CD4-positive, alpha-beta T cell (primary cell): Measurements from ENCODE around the gene ZNF746. TPM values are rescaled to one million over a fixed set of nuclear protein-coding genes. Genes with fewer than 3 reads are reported as not detected.

Experiments
- ATAC-seq: fragments of 200-7000 bp; cut with Tn5 transposase; one replicate; pipeline ENCODE4 v1.10.0; 2022; ENCODE audit warnings: mild to moderate bottlenecking; ENCODE audit not compliant: poor library complexity
- CTCF ChIA-PET: fragments of 350-600 bp; sonication (Branson Sonifier 250); formaldehyde crosslinking; loops from one replicate; lab custom pipeline; 2021; ENCODE audit warnings: antibody characterized with exemption, inconsistent platforms; lab: Charles Lee
- POLR2A ChIA-PET: fragments of 350-600 bp; sonication (Branson Sonifier 250); formaldehyde crosslinking; loops from one replicate; lab custom pipeline; 2021; ENCODE audit warnings: antibody characterized with exemption, inconsistent platforms; lab: Charles Lee
- DNase-seq, 14 experiments: peaks; one replicate each; pipeline ENCODE4 v3.0.0-alpha.2; 2013 to 2020; ENCODE audit warnings: mixed read lengths in 2 of 14
- H3K27ac ChIP-seq, 2 donors: one replicate each; pipeline versions ENCODE4 v1.5.1 to v1.7.0; 2013; ENCODE audit warnings: low read length in 2 of 2, low read depth in 1 of 2, mild to moderate bottlenecking in 1 of 2
- H3K27me3 ChIP-seq, 2 experiments: 1 replicate in 1 of 2; 2 replicates in 1 of 2; pipeline versions ENCODE4 v1.6.1 to v1.7.0; 2013; ENCODE audit warnings: low read length in 2 of 2, control low read depth in 1 of 2, mild to moderate bottlenecking in 1 of 2, moderate library complexity in 1 of 2; ENCODE audit not compliant: insufficient read depth in 2 of 2, control insufficient read depth in 1 of 2
- H3K36me3 ChIP-seq: one replicate; pipeline ENCODE4 v1.6.1; 2013; ENCODE audit warnings: low read length, control low read depth; ENCODE audit not compliant: insufficient read depth
- H3K4me1 ChIP-seq: one replicate; pipeline ENCODE4 v1.6.1; 2013; ENCODE audit warnings: low read length, control low read depth; ENCODE audit not compliant: insufficient read depth
- H3K4me3 ChIP-seq: one replicate; pipeline ENCODE4 v1.5.1; 2013; ENCODE audit warnings: mild to moderate bottlenecking, low read length, moderate library complexity
- H3K9me3 ChIP-seq, 2 experiments: 1 replicate in 1 of 2; 2 replicates in 1 of 2; pipeline versions ENCODE4 v1.6.1 to v1.7.0; 2013; ENCODE audit warnings: low read length in 2 of 2, mild to moderate bottlenecking in 2 of 2, control low read depth in 1 of 2, moderate library complexity in 1 of 2; ENCODE audit not compliant: control insufficient read depth in 1 of 2, insufficient read depth in 1 of 2
- H3K27ac Mint-ChIP-seq: one replicate; pipeline ENCODE4 v1.8.0; 2020; ENCODE audit warnings: mixed read lengths
- H3K27me3 Mint-ChIP-seq: one replicate; pipeline ENCODE4 v1.8.0; 2021; ENCODE audit warnings: mixed read lengths
- H3K36me3 Mint-ChIP-seq: one replicate; pipeline ENCODE4 v1.8.0; 2021; ENCODE audit warnings: low read depth, mixed read lengths
- H3K4me1 Mint-ChIP-seq: one replicate; pipeline ENCODE4 v1.8.0; 2021; ENCODE audit warnings: low read depth, mixed read lengths
- H3K4me3 Mint-ChIP-seq: one replicate; pipeline ENCODE4 v1.8.0; 2020; ENCODE audit warnings: mild to moderate bottlenecking, mixed read lengths
- H3K9me3 Mint-ChIP-seq: one replicate; pipeline ENCODE4 v1.8.0; 2020; ENCODE audit warnings: mixed read lengths
- intact Hi-C, 2 experiments: fragments of 100-400 bp; cut with DNase I in 1 of 2; cut with micrococcal nuclease in 1 of 2; formaldehyde crosslinking; loops; one replicate each; pipeline versions ENCODE4 v1.15.1 to v1.9.0; 2023 to 2025; cut with DNase I, micrococcal nuclease
- total RNA-seq, 174 experiments: library from RNA in 2 of 174; stranded (reverse) in 2 of 174; gene quantifications; one replicate each; pipeline ENCODE4 v1.2.3 and lab custom pipeline; 2021 to 2026
- TF ChIP-seq, protein P1 (sequence below): fragments of 200-600 bp; IDR thresholded peaks from one replicate; pipeline ENCODE4 v1.8.0; 2022; ENCODE audit warnings: antibody characterized with exemption, mild to moderate bottlenecking

ZNF746 gene
- total RNA-seq, 2 experiments from 2014 or later = 28.4 to 30.3 TPM

DNA sequence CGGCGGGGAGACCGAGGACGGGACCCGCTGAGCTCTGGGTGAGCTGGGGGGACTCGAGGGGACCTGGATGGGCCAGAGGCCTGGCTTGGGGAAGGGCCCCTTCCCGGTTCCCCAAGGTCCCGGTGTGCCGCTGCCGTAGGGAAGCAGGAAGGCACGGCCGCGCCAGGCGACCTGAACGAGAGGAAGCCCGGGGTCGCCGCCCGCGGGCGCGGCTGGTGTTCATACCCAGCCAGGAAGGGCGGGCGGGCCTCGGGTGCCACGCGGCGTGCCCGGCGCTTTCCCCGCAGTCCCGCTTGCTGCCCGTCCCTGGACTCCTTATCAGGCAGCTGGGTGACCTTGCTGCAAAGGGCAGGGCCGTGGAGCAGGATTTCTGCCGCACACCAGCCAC lies 74.7 kb downstream of the ZNF746 start:
- ChIA-PET POLR2A (interaction anchor here (0.6 to 2.7 kb wide), 9 partner anchors 38 to 297 kb away, joined by 3 to 20 read pairs (median 6); partner anchors contain the start of genes ZNF212, ZNF282, ZNF398 and ZNF425), CTCF (interaction anchor here (0.7 to 2.1 kb wide), 12 partner anchors 9 to 228 kb away, joined by 3 to 18 read pairs (median 4); partner anchors contain the start of genes ZNF282, ZNF777 and ZNF783)
- Histone ChIP-seq H3K27me3 (no peaks in the 10 kb centered on the region), H3K4me3 (peak overlapping the region; percentile 75), H3K27ac (peak overlapping the region; percentile 16 to 76), H3K36me3 (no peaks in the 10 kb centered on the region), H3K4me1 (peaks cover 17% of the 10 kb centered on the region), H3K9me3 (no peaks in the 10 kb centered on the region)
- Mint-ChIP-seq H3K27ac (no peak overlapping the region), H3K9me3 (no peaks in the 10 kb centered on the region), H3K4me1 (no peaks in the 10 kb centered on the region), H3K4me3 (peak overlapping the region; percentile 74), H3K27me3 (no peaks in the 10 kb centered on the region), H3K36me3 (no peaks in the 10 kb centered on the region)
- DNase-seq (peak in 10 of 14 experiments; percentile 6 to 53 (median 26)), ATAC-seq (peak; percentile 13)
- intact Hi-C loops = loop anchor here (1.0 to 10.0 kb wide), 10 partner anchors 37 to 438 kb away; partner anchors contain the start of genes ZNF746 (in 2 of the 2), ZNF398 (in 1 of the 2), ZNF777 (in 1 of the 2) and ZNF783 (in 1 of the 2)
- TF ChIP-seq, protein P1, sequence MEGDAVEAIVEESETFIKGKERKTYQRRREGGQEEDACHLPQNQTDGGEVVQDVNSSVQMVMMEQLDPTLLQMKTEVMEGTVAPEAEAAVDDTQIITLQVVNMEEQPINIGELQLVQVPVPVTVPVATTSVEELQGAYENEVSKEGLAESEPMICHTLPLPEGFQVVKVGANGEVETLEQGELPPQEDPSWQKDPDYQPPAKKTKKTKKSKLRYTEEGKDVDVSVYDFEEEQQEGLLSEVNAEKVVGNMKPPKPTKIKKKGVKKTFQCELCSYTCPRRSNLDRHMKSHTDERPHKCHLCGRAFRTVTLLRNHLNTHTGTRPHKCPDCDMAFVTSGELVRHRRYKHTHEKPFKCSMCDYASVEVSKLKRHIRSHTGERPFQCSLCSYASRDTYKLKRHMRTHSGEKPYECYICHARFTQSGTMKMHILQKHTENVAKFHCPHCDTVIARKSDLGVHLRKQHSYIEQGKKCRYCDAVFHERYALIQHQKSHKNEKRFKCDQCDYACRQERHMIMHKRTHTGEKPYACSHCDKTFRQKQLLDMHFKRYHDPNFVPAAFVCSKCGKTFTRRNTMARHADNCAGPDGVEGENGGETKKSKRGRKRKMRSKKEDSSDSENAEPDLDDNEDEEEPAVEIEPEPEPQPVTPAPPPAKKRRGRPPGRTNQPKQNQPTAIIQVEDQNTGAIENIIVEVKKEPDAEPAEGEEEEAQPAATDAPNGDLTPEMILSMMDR = no peak

Other genes starting within 250 kb of the ZNF746 start
- gene ZNF783, start 235.6 kb downstream of the ZNF746 start, total RNA-seq = 10 to 100 TPM; 27.6 to 29.0 TPM
- 10 to 100 TPM; 14.5 to 14.8 TPM for gene ZNF777, start 36.7 kb downstream of the ZNF746 start, total RNA-seq